ENCODE measurements around the gene SLC9B2.
"Not testable (repeated sequence)": the region's sequence is repeated elsewhere in the genome, so short reads cannot be mapped to it uniquely, and the experiment has no call there.

SLC9B2 gene

GRCh38 chr4:103008875-103009729, 67.5 kb downstream of the SLC9B2 start:
- Histone ChIP-seq H3K4me3 (ENCODE audit: low read depth, low read length) (no peak overlapping the region), H3K36me3 (no peaks in the 10 kb centered on the region), H3K9me3 (ENCODE audit: severe bottlenecking) (no peaks in the 10 kb centered on the region), H3K27ac (no peak overlapping the region), H3K27me3 (ENCODE audit: insufficient read depth, low read depth, severe bottlenecking) (no peaks in the 10 kb centered on the region)
- TF ChIP-seq CTCF (IDR thresholded peaks at IDR 0.05; ENCODE audit: low read depth, low read length) = peak; percentile 65
- peak; percentile 22 for DNase-seq

- H3K27ac ChIP-seq = no peak overlapping the region
- H3K9me3 ChIP-seq (ENCODE audit: severe bottlenecking) = no peaks in the 10 kb centered on the region
- no peaks in the 10 kb centered on the region for H3K27me3 ChIP-seq (ENCODE audit: insufficient read depth, low read depth, severe bottlenecking)
- no peak overlapping the region for H3K4me3 ChIP-seq (ENCODE audit: low read depth, low read length)
- TF ChIP-seq CTCF (IDR thresholded peaks at IDR 0.05; ENCODE audit: low read depth, low read length) = no peak
- DNase-seq = no peak
- H3K36me3 ChIP-seq = no peaks in the 10 kb centered on the region
Measured at GRCh38 chr4:103002551-103002950, 74.0 kb downstream of the SLC9B2 start.

DNA sequence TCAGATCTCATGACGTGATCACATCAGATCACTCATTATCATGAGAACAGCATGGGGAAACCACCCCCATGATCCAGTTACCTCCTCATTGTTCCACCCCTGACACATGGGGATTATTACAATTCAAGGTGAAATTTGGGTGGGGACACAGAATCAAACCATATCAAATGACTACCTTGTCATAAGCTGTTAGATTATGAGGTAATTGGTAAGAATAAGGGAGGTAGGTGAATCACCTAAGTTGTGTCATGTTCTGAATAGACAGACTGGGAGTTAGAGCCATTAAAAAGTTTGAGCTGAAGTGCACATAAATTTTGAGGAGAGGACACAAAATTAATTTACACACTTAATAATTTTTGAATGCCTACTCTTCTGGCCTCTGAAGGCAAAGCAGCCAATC, 81.8 kb downstream of the SLC9B2 start:
- Histone ChIP-seq H3K27ac (no peak overlapping the region), H3K36me3 (no peaks in the 10 kb centered on the region), H3K4me3 (ENCODE audit: low read depth, low read length) (no peak overlapping the region), H3K27me3 (ENCODE audit: insufficient read depth, low read depth, severe bottlenecking) (no peaks in the 10 kb centered on the region), H3K9me3 (ENCODE audit: severe bottlenecking) (peaks cover 7% of the 10 kb centered on the region)
- no peak for TF ChIP-seq CTCF (IDR thresholded peaks at IDR 0.05; ENCODE audit: low read depth, low read length)
- no peak for DNase-seq

DNA sequence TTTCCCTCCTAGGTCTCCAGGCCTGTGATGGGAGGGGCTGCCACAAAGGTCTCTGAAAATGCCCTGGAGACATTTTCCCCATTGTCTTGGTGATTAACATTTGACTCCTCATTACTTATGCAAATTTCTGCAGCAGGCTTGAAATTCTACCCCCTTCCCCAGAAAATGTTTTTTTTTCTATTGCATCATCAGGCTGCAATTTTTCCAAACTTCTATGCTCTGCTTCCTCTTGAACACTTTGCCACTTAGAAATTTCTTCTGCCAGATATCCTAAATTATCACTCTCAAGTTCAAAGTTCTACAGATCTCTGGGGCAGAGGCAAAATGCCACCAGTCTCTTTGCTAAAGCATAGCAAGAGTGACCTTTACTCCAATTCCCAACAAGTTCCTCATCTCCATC, 82.6 kb downstream of the SLC9B2 start:
- not testable (repeated sequence) for H3K27me3 ChIP-seq (ENCODE audit: insufficient read depth, low read depth, severe bottlenecking); H3K9me3 ChIP-seq (ENCODE audit: severe bottlenecking); H3K27ac ChIP-seq; DNase-seq; H3K4me3 ChIP-seq (ENCODE audit: low read depth, low read length); H3K36me3 ChIP-seq

- no peak for TF ChIP-seq CTCF (IDR thresholded peaks at IDR 0.05; ENCODE audit: low read depth, low read length)
- no peaks in the 10 kb centered on the region for H3K36me3 ChIP-seq
- no peak for DNase-seq
- H3K27me3 ChIP-seq (ENCODE audit: insufficient read depth, low read depth, severe bottlenecking) = no peaks in the 10 kb centered on the region
- H3K27ac ChIP-seq = no peak overlapping the region
- no peak overlapping the region for H3K4me3 ChIP-seq (ENCODE audit: low read depth, low read length)
- peaks cover 4% of the 10 kb centered on the region for H3K9me3 ChIP-seq (ENCODE audit: severe bottlenecking)
Measured at GRCh38 chr4:102988429-102989020, 88.0 kb downstream of the SLC9B2 start.

DNA sequence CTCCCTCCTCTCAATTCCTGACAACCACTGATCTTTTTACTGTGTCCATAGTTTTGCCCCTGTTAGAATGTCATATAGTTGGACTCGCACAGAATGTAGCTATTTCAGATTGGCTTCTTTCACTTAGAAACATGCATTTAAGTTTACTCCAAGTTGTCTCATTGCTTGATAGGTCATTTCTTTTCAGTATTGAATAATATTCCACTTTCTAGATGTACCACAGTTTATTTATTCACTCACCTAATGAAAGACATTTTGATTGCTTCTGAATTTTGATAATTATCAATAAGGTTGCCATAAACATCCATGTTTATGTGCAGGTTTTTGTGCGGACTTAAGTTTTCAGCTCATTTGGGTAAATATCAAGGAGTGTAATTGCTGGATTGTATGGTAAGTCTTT, 95.6 kb downstream of the SLC9B2 start:
- peaks cover 3% of the 10 kb centered on the region for H3K9me3 ChIP-seq (ENCODE audit: severe bottlenecking)
- no peak for TF ChIP-seq CTCF (IDR thresholded peaks at IDR 0.05; ENCODE audit: low read depth, low read length)
- no peak overlapping the region for H3K4me3 ChIP-seq (ENCODE audit: low read depth, low read length)
- H3K27ac ChIP-seq = no peak overlapping the region
- DNase-seq = no peak
- H3K27me3 ChIP-seq (ENCODE audit: insufficient read depth, low read depth, severe bottlenecking) = no peaks in the 10 kb centered on the region
- no peaks in the 10 kb centered on the region for H3K36me3 ChIP-seq
